ENCODE data around the gene ATP6V1C2. TPM values are rescaled to one million over a fixed set of nuclear protein-coding genes. Genes with fewer than 3 reads are reported as not detected.
A peak's percentile ranks its signal among the peaks of the same experiment; 100 is the strongest.
"Not testable (repeated sequence)": the region's sequence is repeated elsewhere in the genome, so short reads cannot be mapped to it uniquely, and the experiment has no call there.

ATP6V1C2 gene
- total RNA-seq, 2 donors from 2014 or later = 0.21 TPM; not detected in 1

GRCh38 chr2:10802657-10803056 lies 81.2 kb downstream of the ATP6V1C2 start:
- Mint-ChIP-seq H3K9me3 (no peaks in the 10 kb centered on the region), H3K4me1 (ENCODE audit: low read depth) (peaks cover 5% of the 10 kb centered on the region), H3K4me3 (no peak overlapping the region), H3K36me3 (ENCODE audit: insufficient read depth in 2 of 2) (peaks cover 0 to 12% of the 10 kb centered on the region in 2 donors), H3K27me3 (ENCODE audit: low read depth) (no peaks in the 10 kb centered on the region), H3K27ac (peak overlapping the region; percentile 50)
- DNase-seq (no peak), ATAC-seq (replicated peaks in 1 of 2) (no peak)

GRCh38 chr2:10805990-10806389 lies 84.6 kb downstream of the ATP6V1C2 start:
- ATAC-seq (replicated peaks in 1 of 2); H3K27me3 Mint-ChIP-seq (ENCODE audit: low read depth); H3K4me3 Mint-ChIP-seq; H3K27ac Mint-ChIP-seq; DNase-seq; H3K9me3 Mint-ChIP-seq: not testable (repeated sequence)
- peaks cover 29% of the 10 kb centered on the region for H3K4me1 Mint-ChIP-seq (ENCODE audit: low read depth)
- peaks cover 4 to 14% of the 10 kb centered on the region in 2 donors for H3K36me3 Mint-ChIP-seq (ENCODE audit: insufficient read depth in 2 of 2)

GRCh38 chr2:10806543-10806942 lies 85.1 kb downstream of the ATP6V1C2 start:
- no peak for ATAC-seq (replicated peaks in 1 of 2)
- DNase-seq = no peak
- H3K4me3 Mint-ChIP-seq = no peak overlapping the region
- H3K36me3 Mint-ChIP-seq (ENCODE audit: insufficient read depth in 2 of 2) = peaks cover 4 to 14% of the 10 kb centered on the region in 2 donors
- peaks cover 34% of the 10 kb centered on the region for H3K4me1 Mint-ChIP-seq (ENCODE audit: low read depth)
- no peaks in the 10 kb centered on the region for H3K27me3 Mint-ChIP-seq (ENCODE audit: low read depth)
- H3K27ac Mint-ChIP-seq = peak overlapping the region; percentile 63
- H3K9me3 Mint-ChIP-seq = no peaks in the 10 kb centered on the region

GRCh38 chr2:10810202-10811161 lies 89.1 kb downstream of the ATP6V1C2 start:
- Mint-ChIP-seq H3K36me3 (ENCODE audit: insufficient read depth in 2 of 2) (peaks cover 4 to 8% of the 10 kb centered on the region in 2 donors), H3K27me3 (ENCODE audit: low read depth) (no peaks in the 10 kb centered on the region), H3K4me3 (peak overlapping the region; percentile 90 to 92), H3K4me1 (ENCODE audit: low read depth) (peaks cover 39% of the 10 kb centered on the region), H3K9me3 (no peaks in the 10 kb centered on the region), H3K27ac (peak overlapping the region; percentile 85)
- no peak for DNase-seq
- no peak for ATAC-seq (replicated peaks in 1 of 2)

GRCh38 chr2:10811517-10811916 lies 90.1 kb downstream of the ATP6V1C2 start:
- ATAC-seq (replicated peaks in 1 of 2) (no peak), DNase-seq (no peak)
- peak overlapping the region; percentile 85 for H3K27ac Mint-ChIP-seq
- no peaks in the 10 kb centered on the region for H3K27me3 Mint-ChIP-seq (ENCODE audit: low read depth)
- H3K4me1 Mint-ChIP-seq (ENCODE audit: low read depth) = peaks cover 39% of the 10 kb centered on the region
- H3K36me3 Mint-ChIP-seq (ENCODE audit: insufficient read depth in 2 of 2) = peaks cover 4 to 5% of the 10 kb centered on the region in 2 donors
- no peaks in the 10 kb centered on the region for H3K9me3 Mint-ChIP-seq
- peak overlapping the region; percentile 90 to 92 for H3K4me3 Mint-ChIP-seq

GRCh38 chr2:10812362-10813162 lies 91.1 kb downstream of the ATP6V1C2 start, which contains the start of gene PDIA6:
PDIA6 (minus strand) TSS chr2:10812785; CDS start chr2:10812696, 89 bp downstream.
- Mint-ChIP-seq H3K27me3 (ENCODE audit: low read depth) (no peaks in the 10 kb centered on the region), H3K4me1 (ENCODE audit: low read depth) (peaks cover 39% of the 10 kb centered on the region), H3K27ac (peak within 1 kb of the TSS; percentile 85), H3K9me3 (no peaks in the 10 kb centered on the region), H3K4me3 (peak within 1 kb of the TSS; percentile 90 to 92), H3K36me3 (ENCODE audit: insufficient read depth in 2 of 2) (peaks cover 4 to 5% of the 10 kb centered on the region in 2 donors)
- DNase-seq (peak; percentile 98), ATAC-seq (replicated peaks in 1 of 2) (peak; percentile 95 to 96)

GRCh38 chr2:10813163-10814138 lies 92.0 kb downstream of the ATP6V1C2 start:
- peak overlapping the region; percentile 81 to 83 for H3K4me3 Mint-ChIP-seq
- not testable (repeated sequence) for ATAC-seq (replicated peaks in 1 of 2); DNase-seq; H3K36me3 Mint-ChIP-seq (ENCODE audit: insufficient read depth in 2 of 2); H3K9me3 Mint-ChIP-seq; H3K27me3 Mint-ChIP-seq (ENCODE audit: low read depth)
- peak overlapping the region; percentile 82 for H3K27ac Mint-ChIP-seq
- peaks cover 34% of the 10 kb centered on the region for H3K4me1 Mint-ChIP-seq (ENCODE audit: low read depth)

- Mint-ChIP-seq H3K36me3 (ENCODE audit: insufficient read depth in 2 of 2) (peaks cover under 1 to 3% of the 10 kb centered on the region in 2 donors), H3K9me3 (no peaks in the 10 kb centered on the region), H3K27me3 (ENCODE audit: low read depth) (peaks cover 4% of the 10 kb centered on the region), H3K4me1 (ENCODE audit: low read depth) (peaks cover 27% of the 10 kb centered on the region), H3K4me3 (peak overlapping the region; percentile 2 to 14), H3K27ac (no peak overlapping the region)
- ATAC-seq (replicated peaks in 1 of 2) (no peak), DNase-seq (no peak)
These were observed 92.7 kb downstream of the ATP6V1C2 start for GRCh38 chr2:10814142-10814541.

GRCh38 chr2:10814571-10815331 lies 93.3 kb downstream of the ATP6V1C2 start:
- DNase-seq (no peak), ATAC-seq (replicated peaks in 1 of 2) (no peak)
- H3K4me3 Mint-ChIP-seq = peak overlapping the region in 1 of 2 donors; percentile 11
- no peaks in the 10 kb centered on the region for H3K9me3 Mint-ChIP-seq
- H3K36me3 Mint-ChIP-seq (ENCODE audit: insufficient read depth in 2 of 2) = peaks cover 0 to 3% of the 10 kb centered on the region in 2 donors
- H3K27ac Mint-ChIP-seq = no peak overlapping the region
- H3K4me1 Mint-ChIP-seq (ENCODE audit: low read depth) = peaks cover 22% of the 10 kb centered on the region
- H3K27me3 Mint-ChIP-seq (ENCODE audit: low read depth) = peaks cover 7% of the 10 kb centered on the region

GRCh38 chr2:10817413-10817812 lies 96.0 kb downstream of the ATP6V1C2 start:
- H3K27me3 Mint-ChIP-seq (ENCODE audit: low read depth) = peaks cover 13% of the 10 kb centered on the region

GRCh38 chr2:10818305-10818704 lies 96.9 kb downstream of the ATP6V1C2 start:
- not testable (repeated sequence) for H3K4me3 Mint-ChIP-seq; H3K27ac Mint-ChIP-seq; ATAC-seq (replicated peaks in 1 of 2); H3K9me3 Mint-ChIP-seq; H3K36me3 Mint-ChIP-seq (ENCODE audit: insufficient read depth in 2 of 2); H3K4me1 Mint-ChIP-seq (ENCODE audit: low read depth); DNase-seq
- H3K27me3 Mint-ChIP-seq (ENCODE audit: low read depth) = peaks cover 13% of the 10 kb centered on the region

More at GRCh38 chr2:10817413-10817812, 96.0 kb downstream of the ATP6V1C2 start:
- Mint-ChIP-seq H3K4me3 (no peak overlapping the region), H3K36me3 (ENCODE audit: insufficient read depth in 2 of 2) (no peaks in the 10 kb centered on the region), H3K4me1 (ENCODE audit: low read depth) (peaks cover 4% of the 10 kb centered on the region), H3K27ac (no peak overlapping the region), H3K9me3 (no peaks in the 10 kb centered on the region)
- ATAC-seq (replicated peaks in 1 of 2) = no peak
- no peak for DNase-seq
